Mucosa of stomach (tissue), 1 donor: Measurements from ENCODE around the gene ABCB6.
A peak's percentile ranks its signal among the peaks of the same experiment; 100 is the strongest.

ENCODE experiments used
- H3K27me3 ChIP-seq: one replicate; pipeline ENCODE4 v1.7.0; 2013; ENCODE audit warnings: mild to moderate bottlenecking, low read length; ENCODE audit not compliant: control insufficient read depth, insufficient read depth
- H3K36me3 ChIP-seq: one replicate; pipeline ENCODE4 v1.7.0; 2013; ENCODE audit warnings: low read length; ENCODE audit not compliant: control insufficient read depth, insufficient read depth
- H3K4me1 ChIP-seq: one replicate; pipeline ENCODE4 v1.7.0; 2013; ENCODE audit warnings: mild to moderate bottlenecking, low read length; ENCODE audit not compliant: control insufficient read depth, insufficient read depth
- H3K4me3 ChIP-seq: one replicate; pipeline ENCODE4 v1.7.0; 2013; ENCODE audit warnings: low read length
- H3K9ac ChIP-seq: one replicate; pipeline ENCODE4 v1.7.0; 2013; ENCODE audit warnings: mild to moderate bottlenecking, low read length, moderate library complexity
- H3K9me3 ChIP-seq: one replicate; pipeline ENCODE4 v1.7.0; 2013; ENCODE audit warnings: mild to moderate bottlenecking, low read length, moderate library complexity; ENCODE audit not compliant: control insufficient read depth
- donor health status: Pancreatic carcinoma.

ABCB6 gene

GRCh38 chr2:219234331-219234730 is 15.6 kb upstream of the ABCB6 start:
- peaks cover 16% of the 10 kb centered on the region for H3K36me3 ChIP-seq
- H3K9ac ChIP-seq = no peak overlapping the region
- H3K27me3 ChIP-seq = no peaks in the 10 kb centered on the region
- no peaks in the 10 kb centered on the region for H3K9me3 ChIP-seq
- no peak overlapping the region for H3K4me3 ChIP-seq
- H3K4me1 ChIP-seq = peaks cover 7% of the 10 kb centered on the region

GRCh38 chr2:219230059-219230540 is 11.3 kb upstream of the ABCB6 start:
- Histone ChIP-seq H3K27me3 (no peaks in the 10 kb centered on the region), H3K4me3 (peak overlapping the region; percentile 65), H3K36me3 (peaks cover 10% of the 10 kb centered on the region), H3K4me1 (peaks cover 19% of the 10 kb centered on the region), H3K9me3 (no peaks in the 10 kb centered on the region), H3K9ac (peak overlapping the region; percentile 97)

GRCh38 chr2:219229305-219230058 is 10.7 kb upstream of the ABCB6 start, which contains the start of the genes ANKZF1 and ATG9A:
Gene ANKZF1 (plus strand): TSS chr2:219229806. CDS start chr2:219230258, 452 bp downstream.
Gene ATG9A (minus strand): TSS chr2:219229636. CDS start chr2:219228024, 1,612 bp downstream.
- H3K4me1 ChIP-seq = peaks cover 19% of the 10 kb centered on the region
- H3K4me3 ChIP-seq = peak within 1 kb of the TSS; percentile 65
- peak within 1 kb of the TSS; percentile 97 for H3K9ac ChIP-seq
- H3K9me3 ChIP-seq = no peaks in the 10 kb centered on the region
- H3K36me3 ChIP-seq = peaks cover 13% of the 10 kb centered on the region
- H3K27me3 ChIP-seq = no peaks in the 10 kb centered on the region

- H3K4me1 ChIP-seq = peaks cover 19% of the 10 kb centered on the region
- H3K4me3 ChIP-seq = peak overlapping the region; percentile 65
- peaks cover 14% of the 10 kb centered on the region for H3K36me3 ChIP-seq
- no peaks in the 10 kb centered on the region for H3K9me3 ChIP-seq
- H3K27me3 ChIP-seq = no peaks in the 10 kb centered on the region
- peak overlapping the region; percentile 97 for H3K9ac ChIP-seq
These were observed 10.2 kb upstream of the ABCB6 start for GRCh38 chr2:219228911-219229304.

GRCh38 chr2:219228041-219228910 is 9.5 kb upstream of the ABCB6 start:
- Histone ChIP-seq H3K36me3 (peaks cover 17% of the 10 kb centered on the region), H3K4me3 (peak overlapping the region; percentile 65), H3K9ac (peak overlapping the region; percentile 97), H3K9me3 (no peaks in the 10 kb centered on the region), H3K27me3 (no peaks in the 10 kb centered on the region), H3K4me1 (peaks cover 19% of the 10 kb centered on the region)

- no peaks in the 10 kb centered on the region for H3K9me3 ChIP-seq
- H3K4me3 ChIP-seq = no peak overlapping the region
- peaks cover 13% of the 10 kb centered on the region for H3K4me1 ChIP-seq
- H3K27me3 ChIP-seq = no peaks in the 10 kb centered on the region
- no peak overlapping the region for H3K9ac ChIP-seq
- H3K36me3 ChIP-seq = peaks cover 22% of the 10 kb centered on the region
These were observed 6.6 kb upstream of the ABCB6 start for GRCh38 chr2:219225350-219225749.

- Histone ChIP-seq H3K27me3 (no peaks in the 10 kb centered on the region), H3K36me3 (peaks cover 28% of the 10 kb centered on the region), H3K4me1 (peaks cover 21% of the 10 kb centered on the region), H3K9ac (no peak overlapping the region), H3K9me3 (no peaks in the 10 kb centered on the region), H3K4me3 (no peak overlapping the region)
These were observed 5.3 kb upstream of the ABCB6 start for GRCh38 chr2:219223831-219224610.

- peaks cover 22% of the 10 kb centered on the region for H3K4me1 ChIP-seq
- no peak overlapping the region for H3K9ac ChIP-seq
- no peak overlapping the region for H3K4me3 ChIP-seq
- peaks cover 28% of the 10 kb centered on the region for H3K36me3 ChIP-seq
- H3K27me3 ChIP-seq = no peaks in the 10 kb centered on the region
- H3K9me3 ChIP-seq = no peaks in the 10 kb centered on the region
These were observed 3.3 kb upstream of the ABCB6 start for GRCh38 chr2:219221957-219222518.

GRCh38 chr2:219220652-219221402 is 2.1 kb upstream of the ABCB6 start:
- H3K36me3 ChIP-seq = peaks cover 28% of the 10 kb centered on the region
- no peak overlapping the region for H3K4me3 ChIP-seq
- no peaks in the 10 kb centered on the region for H3K27me3 ChIP-seq
- H3K4me1 ChIP-seq = peaks cover 33% of the 10 kb centered on the region
- H3K9ac ChIP-seq = no peak overlapping the region
- no peaks in the 10 kb centered on the region for H3K9me3 ChIP-seq

GRCh38 chr2:219219784-219220532 is 1.2 kb upstream of the ABCB6 start:
- Histone ChIP-seq H3K9ac (no peak overlapping the region), H3K4me1 (peaks cover 33% of the 10 kb centered on the region), H3K9me3 (no peaks in the 10 kb centered on the region), H3K27me3 (no peaks in the 10 kb centered on the region), H3K4me3 (no peak overlapping the region), H3K36me3 (peaks cover 24% of the 10 kb centered on the region)
